CD14-positive monocyte (primary cell): ENCODE measurements around the gene KCNH1. TPM values are rescaled to one million over a fixed set of nuclear protein-coding genes. Genes with fewer than 3 reads are reported as not detected.

ENCODE experiments used
- DNase-seq, 3 donors: peaks; one replicate each; pipeline ENCODE4 v3.0.0-alpha.2; 2011 to 2022
- H2AFZ ChIP-seq: 2 replicates; pipeline ENCODE4 v1.6.0; 2012; ENCODE audit warnings: mild to moderate bottlenecking, low read depth, low read length, inconsistent platforms; ENCODE audit not compliant: insufficient read depth, poor library complexity, severe bottlenecking
- H3K27ac ChIP-seq, 2 donors: 1 replicate in 1 of 2; 2 replicates in 1 of 2; pipeline ENCODE4 v1.5.1; 2012 to 2013; ENCODE audit warnings: low read length in 2 of 2, control low read depth in 1 of 2, inconsistent platforms in 1 of 2, low read depth in 1 of 2, mild to moderate bottlenecking in 1 of 2
- H3K27me3 ChIP-seq, 2 donors: one replicate each; pipeline versions ENCODE4 v1.6.0 to v1.6.1; 2011 to 2013; ENCODE audit warnings: low read length in 2 of 2; ENCODE audit not compliant: control insufficient read depth in 2 of 2, insufficient read depth in 2 of 2
- H3K36me3 ChIP-seq, 2 donors: replicated peaks in 1 of 2; 1 replicate in 1 of 2; 2 replicates in 1 of 2; pipeline versions ENCODE4 v1.5.1 to v1.6.1; 2012 to 2013; ENCODE audit warnings: low read length in 2 of 2, control low read depth in 1 of 2, inconsistent platforms in 1 of 2, mild to moderate bottlenecking in 1 of 2; ENCODE audit not compliant: insufficient read depth in 2 of 2, control insufficient read depth in 1 of 2
- H3K4me1 ChIP-seq, 2 donors: 1 replicate in 1 of 2; 2 replicates in 1 of 2; pipeline versions ENCODE4 v1.5.1 to v1.6.1; 2012 to 2013; ENCODE audit warnings: low read length in 2 of 2, control low read depth in 1 of 2, inconsistent platforms in 1 of 2, mild to moderate bottlenecking in 1 of 2, moderate library complexity in 1 of 2; ENCODE audit not compliant: insufficient read depth in 2 of 2, control insufficient read depth in 1 of 2
- H3K4me2 ChIP-seq: replicated peaks from 2 replicates; pipeline ENCODE3; 2012; ENCODE audit warnings: low read length, moderate library complexity, mild to moderate bottlenecking; ENCODE audit not compliant: poor library complexity, severe bottlenecking; ENCODE audit errors: extremely low read depth
- H3K4me3 ChIP-seq, 3 experiments: fragments of 200-600 bp in 1 of 3; sonication (generic) in 1 of 3; replicated peaks in 1 of 3; 1 replicate in 2 of 3; 2 replicates in 1 of 3; pipeline ENCODE4 v1.5.1; 2011 to 2013; ENCODE audit warnings: low read length in 3 of 3, mild to moderate bottlenecking in 3 of 3, control low read depth in 2 of 3, low read depth in 2 of 3, inconsistent platforms in 1 of 3, moderate library complexity in 1 of 3
- H3K79me2 ChIP-seq: 2 replicates; pipeline ENCODE4 v1.6.0; 2012; ENCODE audit warnings: mild to moderate bottlenecking, control low read depth, inconsistent platforms, low read length, moderate library complexity; ENCODE audit not compliant: insufficient read depth
- H3K9ac ChIP-seq: 2 replicates; pipeline ENCODE4 v1.6.0; 2017; ENCODE audit warnings: low read length, mild to moderate bottlenecking; ENCODE audit not compliant: insufficient read depth, poor library complexity, severe bottlenecking
- H3K9me3 ChIP-seq, 2 donors: replicated peaks in 1 of 2; 1 replicate in 1 of 2; 2 replicates in 1 of 2; pipeline versions ENCODE4 v1.5.1 to v1.6.1; 2012 to 2013; ENCODE audit warnings: low read length in 2 of 2, control low read depth in 1 of 2; ENCODE audit not compliant: control insufficient read depth in 1 of 2, insufficient read depth in 1 of 2
- H4K20me1 ChIP-seq: 2 replicates; pipeline ENCODE4 v1.6.0; 2012; ENCODE audit warnings: mild to moderate bottlenecking, low read length, control low read depth, moderate library complexity; ENCODE audit not compliant: insufficient read depth
- H3K27ac Mint-ChIP-seq, 7 donors: one replicate each; pipeline ENCODE4 v1.8.0; 2020; ENCODE audit warnings: mild to moderate bottlenecking in 7 of 7, mixed read lengths in 7 of 7, moderate library complexity in 6 of 7, inconsistent platforms in 2 of 7
- H3K27me3 Mint-ChIP-seq, 3 donors: one replicate each; pipeline ENCODE4 v1.8.0; 2021 to 2022; ENCODE audit warnings: low read depth in 3 of 3, mild to moderate bottlenecking in 3 of 3, mixed read lengths in 3 of 3, moderate library complexity in 3 of 3, inconsistent platforms in 1 of 3
- H3K36me3 Mint-ChIP-seq, 2 donors: one replicate each; pipeline ENCODE4 v1.8.0; 2020; ENCODE audit warnings: mixed read lengths in 2 of 2, inconsistent platforms in 1 of 2, mild to moderate bottlenecking in 1 of 2
- H3K4me1 Mint-ChIP-seq: one replicate; pipeline ENCODE4 v1.8.0; 2020; ENCODE audit warnings: mild to moderate bottlenecking, mixed read lengths
- H3K4me3 Mint-ChIP-seq, 2 donors: one replicate each; pipeline ENCODE4 v1.8.0; 2020; ENCODE audit warnings: mild to moderate bottlenecking in 2 of 2, mixed read lengths in 2 of 2, moderate library complexity in 1 of 2
- H3K9me3 Mint-ChIP-seq, 7 donors: one replicate each; pipeline ENCODE4 v1.8.0; 2020 to 2022; ENCODE audit warnings: mixed read lengths in 7 of 7, mild to moderate bottlenecking in 6 of 7, moderate library complexity in 6 of 7, inconsistent platforms in 2 of 7
- WGBS: methylation state at CpG from one replicate; pipeline ENCODE4 v1.1.5; 2013; ENCODE audit warnings: missing lambda C conversion rate; ENCODE audit not compliant: insufficient coverage; 5-methylcytosine and 5-hydroxymethylcytosine counted together
- intact Hi-C, 2 donors: fragments of 100-400 bp; cut with micrococcal nuclease; formaldehyde crosslinking; loops; one replicate each; pipeline versions ENCODE4 v1.15.0 to v1.15.1; 2023
- polyA plus RNA-seq, 3 donors: library from polyadenylated mRNA; depleted of rRNA in 1 of 3; unstranded in 2 of 3; stranded (reverse) in 1 of 3; fragments of 300-500 nt in 2 of 3; fragments of >200 nt in 1 of 3; fragmentation: Illumina TruSeq in 2 of 3; gene quantifications; 1 replicate in 2 of 3; 2 replicates in 1 of 3; pipeline ENCODE4 v1.2.3, GENCODE V29; 2012 to 2021
- TF ChIP-seq, protein P1 (sequence below): fragments of 200-600 bp; IDR thresholded peaks from one replicate; pipeline ENCODE4 v1.8.0; 2022; ENCODE audit warnings: antibody characterized with exemption, mild to moderate bottlenecking

Gene KCNH1
- polyA plus RNA-seq, 3 donors: not detected

DNA sequence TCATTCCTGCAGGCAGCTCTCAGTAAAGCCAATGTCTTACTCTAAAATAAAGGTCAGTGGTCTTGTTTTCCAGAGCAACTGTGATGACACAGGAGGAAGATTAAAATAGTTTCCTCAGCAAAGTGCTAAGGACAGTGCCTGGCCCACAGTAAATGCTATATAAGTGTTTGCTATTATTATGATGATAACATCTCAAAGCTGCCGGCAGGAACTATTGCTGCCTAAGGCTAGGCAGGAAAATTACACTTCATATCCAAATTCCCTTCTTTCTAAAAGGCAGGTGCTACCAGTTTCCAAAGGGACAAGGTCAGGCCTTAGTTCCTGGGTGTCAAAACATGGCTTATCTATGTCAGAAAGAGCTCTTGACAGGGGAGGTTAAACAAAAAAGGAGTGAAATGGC, 403.9 kb downstream of the KCNH1 start:
- Mint-ChIP-seq H3K4me3 (no peak overlapping the region), H3K9me3 (peaks cover 0 to 5% (median 0%) of the 10 kb centered on the region in 7 donors), H3K4me1 (no peaks in the 10 kb centered on the region), H3K36me3 (no peaks in the 10 kb centered on the region), H3K27ac (no peak overlapping the region), H3K27me3 (no peaks in the 10 kb centered on the region)
- H3K9ac ChIP-seq: no peak overlapping the region
- no peak overlapping the region for H3K4me3 ChIP-seq
- H2AFZ ChIP-seq: no peak overlapping the region
- TF ChIP-seq, protein P1, sequence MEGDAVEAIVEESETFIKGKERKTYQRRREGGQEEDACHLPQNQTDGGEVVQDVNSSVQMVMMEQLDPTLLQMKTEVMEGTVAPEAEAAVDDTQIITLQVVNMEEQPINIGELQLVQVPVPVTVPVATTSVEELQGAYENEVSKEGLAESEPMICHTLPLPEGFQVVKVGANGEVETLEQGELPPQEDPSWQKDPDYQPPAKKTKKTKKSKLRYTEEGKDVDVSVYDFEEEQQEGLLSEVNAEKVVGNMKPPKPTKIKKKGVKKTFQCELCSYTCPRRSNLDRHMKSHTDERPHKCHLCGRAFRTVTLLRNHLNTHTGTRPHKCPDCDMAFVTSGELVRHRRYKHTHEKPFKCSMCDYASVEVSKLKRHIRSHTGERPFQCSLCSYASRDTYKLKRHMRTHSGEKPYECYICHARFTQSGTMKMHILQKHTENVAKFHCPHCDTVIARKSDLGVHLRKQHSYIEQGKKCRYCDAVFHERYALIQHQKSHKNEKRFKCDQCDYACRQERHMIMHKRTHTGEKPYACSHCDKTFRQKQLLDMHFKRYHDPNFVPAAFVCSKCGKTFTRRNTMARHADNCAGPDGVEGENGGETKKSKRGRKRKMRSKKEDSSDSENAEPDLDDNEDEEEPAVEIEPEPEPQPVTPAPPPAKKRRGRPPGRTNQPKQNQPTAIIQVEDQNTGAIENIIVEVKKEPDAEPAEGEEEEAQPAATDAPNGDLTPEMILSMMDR: no peak
- no peaks in the 10 kb centered on the region for H3K79me2 ChIP-seq
- no peaks in the 10 kb centered on the region for H4K20me1 ChIP-seq
- no peaks in the 10 kb centered on the region for H3K9me3 ChIP-seq
- no peaks in the 10 kb centered on the region for H3K27me3 ChIP-seq
- DNase-seq: no peak
- WGBS: no CpG with 5 or more reads among the region's 1 CpG
- H3K4me2 ChIP-seq: no peak overlapping the region
- H3K4me1 ChIP-seq: no peaks in the 10 kb centered on the region
- H3K36me3 ChIP-seq: no peaks in the 10 kb centered on the region
- H3K27ac ChIP-seq: no peak overlapping the region
- intact Hi-C loops: no loop called here

DNA sequence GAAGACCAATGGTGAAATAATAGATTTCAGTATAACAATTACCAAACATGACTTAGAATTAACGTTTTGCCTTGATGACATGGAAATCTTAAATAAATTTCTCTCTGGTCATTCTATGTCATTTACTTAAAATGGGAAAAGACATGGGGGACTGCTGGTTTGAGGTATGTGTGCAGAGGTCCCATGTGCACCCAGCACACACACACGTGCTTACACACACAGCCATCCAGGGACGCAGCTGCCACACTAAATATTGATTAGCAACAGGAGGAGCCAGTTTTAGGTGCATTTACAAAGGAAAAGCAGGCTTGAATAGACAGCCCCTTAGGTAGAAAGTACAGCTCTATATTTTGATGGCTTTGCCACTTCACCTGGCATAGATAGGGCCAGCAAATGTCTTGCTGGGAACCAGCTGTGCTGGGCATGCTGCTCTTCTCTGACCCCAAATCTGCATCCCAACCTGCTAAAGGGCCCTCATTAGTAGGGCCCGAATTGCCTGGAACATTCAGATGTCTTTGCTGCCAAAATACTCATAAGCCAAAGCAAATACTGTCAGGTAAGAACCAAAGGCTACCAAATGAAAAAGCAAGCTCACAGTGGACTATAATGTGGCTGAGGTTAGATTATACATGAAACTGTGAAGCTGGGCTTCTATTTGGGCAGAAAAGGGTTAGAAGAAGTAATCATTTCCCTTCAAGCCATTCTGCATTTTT, 405.4 kb downstream of the KCNH1 start:
- no peak overlapping the region for H3K4me2 ChIP-seq
- DNase-seq: no peak
- H3K27me3 ChIP-seq: no peaks in the 10 kb centered on the region
- H3K36me3 ChIP-seq: no peaks in the 10 kb centered on the region
- no peaks in the 10 kb centered on the region for H4K20me1 ChIP-seq
- WGBS: 70% methylated on average over 2 of the region's 4 CpGs
- H3K27ac ChIP-seq: no peak overlapping the region
- H3K4me3 ChIP-seq: no peak overlapping the region
- Mint-ChIP-seq H3K9me3 (peaks cover 0 to 5% (median 0%) of the 10 kb centered on the region in 7 donors), H3K4me1 (no peaks in the 10 kb centered on the region), H3K36me3 (no peaks in the 10 kb centered on the region), H3K27me3 (no peaks in the 10 kb centered on the region), H3K4me3 (no peak overlapping the region), H3K27ac (no peak overlapping the region)
- intact Hi-C loops: no loop called here
- no peak overlapping the region for H3K9ac ChIP-seq
- no peaks in the 10 kb centered on the region for H3K79me2 ChIP-seq
- H3K4me1 ChIP-seq: no peaks in the 10 kb centered on the region
- no peaks in the 10 kb centered on the region for H3K9me3 ChIP-seq
- TF ChIP-seq, protein P1: no peak
- H2AFZ ChIP-seq: no peak overlapping the region
